ENCODE measurements around the gene THSD4.

The THSD4 gene

DNA sequence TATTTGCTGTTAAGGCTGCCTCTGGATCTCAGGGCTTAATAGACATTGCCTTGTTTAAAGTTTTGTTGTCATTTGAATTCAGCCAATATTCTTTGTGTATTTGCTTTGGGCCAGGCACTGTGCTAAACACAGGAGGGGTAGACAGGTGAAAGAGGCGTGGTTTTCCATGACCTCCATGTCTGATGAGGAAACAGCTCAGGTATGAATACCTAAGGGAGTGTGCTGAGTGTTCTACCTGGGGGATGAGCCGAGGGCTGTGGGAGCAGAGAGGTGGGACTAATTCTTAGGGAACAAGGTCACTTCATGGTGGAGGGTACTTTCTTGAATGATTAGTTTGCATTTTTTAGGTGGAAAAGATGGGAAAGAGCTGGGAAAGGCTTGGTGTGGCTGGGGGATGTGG lies 108.2 kb downstream of the THSD4 start:
- no peak overlapping the region for H3K27ac ChIP-seq (ENCODE audit: low read depth, low read length)

DNA sequence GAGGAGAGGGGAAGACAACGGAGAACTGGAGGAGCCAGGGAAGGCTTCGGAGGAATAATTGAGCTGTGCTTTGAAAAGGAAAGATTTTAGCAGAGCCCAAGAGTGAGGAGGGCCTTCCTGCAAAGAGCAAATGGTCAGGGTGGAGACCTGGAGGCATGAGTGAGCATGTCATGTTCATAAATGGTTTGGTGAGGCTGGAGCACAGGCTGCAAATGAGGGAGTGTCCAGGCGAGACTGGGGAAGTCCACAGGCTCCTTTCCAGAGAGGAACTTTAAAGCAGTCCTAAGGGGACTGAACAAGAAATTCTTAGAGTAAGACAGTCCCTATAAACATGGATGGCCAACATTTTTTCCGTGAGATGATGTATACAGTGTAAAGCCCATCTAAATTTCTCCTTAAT lies 108.8 kb downstream of the THSD4 start:
- no peak overlapping the region for H3K4me3 ChIP-seq (ENCODE audit: low read length)
- no peak overlapping the region for H3K27ac ChIP-seq (ENCODE audit: low read depth, low read length)
- TF ChIP-seq, protein P1, sequence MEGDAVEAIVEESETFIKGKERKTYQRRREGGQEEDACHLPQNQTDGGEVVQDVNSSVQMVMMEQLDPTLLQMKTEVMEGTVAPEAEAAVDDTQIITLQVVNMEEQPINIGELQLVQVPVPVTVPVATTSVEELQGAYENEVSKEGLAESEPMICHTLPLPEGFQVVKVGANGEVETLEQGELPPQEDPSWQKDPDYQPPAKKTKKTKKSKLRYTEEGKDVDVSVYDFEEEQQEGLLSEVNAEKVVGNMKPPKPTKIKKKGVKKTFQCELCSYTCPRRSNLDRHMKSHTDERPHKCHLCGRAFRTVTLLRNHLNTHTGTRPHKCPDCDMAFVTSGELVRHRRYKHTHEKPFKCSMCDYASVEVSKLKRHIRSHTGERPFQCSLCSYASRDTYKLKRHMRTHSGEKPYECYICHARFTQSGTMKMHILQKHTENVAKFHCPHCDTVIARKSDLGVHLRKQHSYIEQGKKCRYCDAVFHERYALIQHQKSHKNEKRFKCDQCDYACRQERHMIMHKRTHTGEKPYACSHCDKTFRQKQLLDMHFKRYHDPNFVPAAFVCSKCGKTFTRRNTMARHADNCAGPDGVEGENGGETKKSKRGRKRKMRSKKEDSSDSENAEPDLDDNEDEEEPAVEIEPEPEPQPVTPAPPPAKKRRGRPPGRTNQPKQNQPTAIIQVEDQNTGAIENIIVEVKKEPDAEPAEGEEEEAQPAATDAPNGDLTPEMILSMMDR (IDR thresholded peaks at IDR 0.05; ENCODE audit: low read depth, low read length, poor library complexity, severe bottlenecking) = no peak
- no peak for TF ChIP-seq EZH2phosphoT487 (IDR thresholded peaks at IDR 0.05; ENCODE audit: borderline replicate concordance, low read length)
- no peaks in the 10 kb centered on the region for H4K20me1 ChIP-seq (ENCODE audit: control insufficient read depth, insufficient read depth, low read depth, low read length)
- H3K79me2 ChIP-seq (ENCODE audit: control insufficient read depth, low read length) = no peaks in the 10 kb centered on the region
- H3K9me2 ChIP-seq (replicated peaks; ENCODE audit: control insufficient read depth, low read length) = no peaks in the 10 kb centered on the region
- no peaks in the 10 kb centered on the region for H3K4me1 ChIP-seq (ENCODE audit: control insufficient read depth, low read length)
- no peaks in the 10 kb centered on the region for H3K36me3 ChIP-seq (ENCODE audit: control insufficient read depth, low read length)
- H3K4me2 ChIP-seq (ENCODE audit: low read length) = no peak overlapping the region
- H3K9me3 ChIP-seq (ENCODE audit: control insufficient read depth, insufficient read depth, low read length) = no peaks in the 10 kb centered on the region
- no peaks in the 10 kb centered on the region for H3K27me3 ChIP-seq (ENCODE audit: control insufficient read depth, low read length)
- H3F3A ChIP-seq (ENCODE audit: control insufficient read depth, insufficient read depth) = no peaks in the 10 kb centered on the region

More for the DNA sequence above, 108.2 kb downstream of the THSD4 start:
- Histone ChIP-seq H3K4me3 (ENCODE audit: low read length) (no peak overlapping the region), H3K9me2 (replicated peaks; ENCODE audit: control insufficient read depth, low read length) (no peaks in the 10 kb centered on the region), H3K4me2 (ENCODE audit: low read length) (no peak overlapping the region), H4K20me1 (ENCODE audit: control insufficient read depth, insufficient read depth, low read depth, low read length) (no peaks in the 10 kb centered on the region), H3K79me2 (ENCODE audit: control insufficient read depth, low read length) (no peaks in the 10 kb centered on the region), H3K4me1 (ENCODE audit: control insufficient read depth, low read length) (no peaks in the 10 kb centered on the region), H3K27me3 (ENCODE audit: control insufficient read depth, low read length) (no peaks in the 10 kb centered on the region), H3K36me3 (ENCODE audit: control insufficient read depth, low read length) (no peaks in the 10 kb centered on the region), H3F3A (ENCODE audit: control insufficient read depth, insufficient read depth) (no peaks in the 10 kb centered on the region), H3K9me3 (ENCODE audit: control insufficient read depth, insufficient read depth, low read length) (no peaks in the 10 kb centered on the region)
- TF ChIP-seq, protein P1 (IDR thresholded peaks at IDR 0.05; ENCODE audit: low read depth, low read length, poor library complexity, severe bottlenecking) = no peak
- no peak for TF ChIP-seq EZH2phosphoT487 (IDR thresholded peaks at IDR 0.05; ENCODE audit: borderline replicate concordance, low read length)

DNA sequence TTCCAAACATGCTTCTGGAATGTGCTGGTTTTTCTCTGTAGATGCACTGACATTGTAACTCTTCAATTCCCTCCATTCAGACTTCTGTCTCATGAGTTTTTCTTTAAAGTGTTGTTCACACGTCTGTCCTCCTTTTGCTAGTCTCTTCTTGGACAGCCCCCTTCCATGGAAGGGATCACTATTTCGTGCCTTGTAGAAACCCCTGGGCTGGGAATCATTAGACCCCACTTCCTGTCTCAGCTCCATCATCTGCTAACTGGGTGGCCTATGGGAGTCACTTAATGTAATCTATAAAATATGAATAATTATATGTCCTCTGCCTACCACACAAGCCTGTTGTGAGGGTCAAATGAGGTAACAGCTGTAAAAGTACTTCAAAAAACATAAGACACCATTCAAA lies 110.6 kb downstream of the THSD4 start:
- Histone ChIP-seq H3K4me2 (ENCODE audit: low read length) (no peak overlapping the region), H3K27ac (ENCODE audit: low read depth, low read length) (no peak overlapping the region), H3F3A (ENCODE audit: control insufficient read depth, insufficient read depth) (no peaks in the 10 kb centered on the region), H3K9me2 (replicated peaks; ENCODE audit: control insufficient read depth, low read length) (no peaks in the 10 kb centered on the region), H3K4me3 (ENCODE audit: low read length) (no peak overlapping the region), H3K79me2 (ENCODE audit: control insufficient read depth, low read length) (no peaks in the 10 kb centered on the region), H3K27me3 (ENCODE audit: control insufficient read depth, low read length) (no peaks in the 10 kb centered on the region), H3K9me3 (ENCODE audit: control insufficient read depth, insufficient read depth, low read length) (no peaks in the 10 kb centered on the region), H3K36me3 (ENCODE audit: control insufficient read depth, low read length) (no peaks in the 10 kb centered on the region), H3K4me1 (ENCODE audit: control insufficient read depth, low read length) (no peaks in the 10 kb centered on the region), H4K20me1 (ENCODE audit: control insufficient read depth, insufficient read depth, low read depth, low read length) (no peaks in the 10 kb centered on the region)
- TF ChIP-seq, protein P1 (IDR thresholded peaks at IDR 0.05; ENCODE audit: low read depth, low read length, poor library complexity, severe bottlenecking) = no peak
- TF ChIP-seq EZH2phosphoT487 (IDR thresholded peaks at IDR 0.05; ENCODE audit: borderline replicate concordance, low read length) = no peak
